Caco-2 (cell line): Measurements from ENCODE around the gene LPCAT1. TPM values are rescaled to one million over a fixed set of nuclear protein-coding genes. Genes with fewer than 3 reads are reported as not detected.
A peak's percentile ranks its signal among the peaks of the same experiment; 100 is the strongest.

Experiments used
- BruUV-seq: library from RNA; stranded (reverse); fragments of 400-500 nt; replicated peaks from 2 replicates; lab custom pipeline; 2021; lab: Mats Ljungman, UMichigan
- CTCF ChIA-PET: fragments of 300-600 bp; sonication (Branson Sonifier 250); formaldehyde crosslinking; loops from one replicate; lab custom pipeline; 2022; ENCODE audit warnings: antibody characterized with exemption; lab: Charles Lee
- POLR2A ChIA-PET: fragments of 300-600 bp; sonication (Branson Sonifier 250); formaldehyde crosslinking; loops from one replicate; lab custom pipeline; 2022; ENCODE audit warnings: antibody characterized with exemption; lab: Charles Lee
- DNase-seq, 2 experiments: peaks; one replicate each; pipeline versions ENCODE4 v3.0.0 to v3.0.0-alpha.2; 2020 to 2022
- H3K27me3 ChIP-seq: replicated peaks from 2 replicates; pipeline ENCODE4 v1.6.0; 2011; ENCODE audit warnings: low read length; ENCODE audit not compliant: control insufficient read depth, insufficient read depth
- H3K36me3 ChIP-seq: 2 replicates; pipeline ENCODE4 v1.5.1; 2011; ENCODE audit warnings: low read length; ENCODE audit not compliant: control insufficient read depth, insufficient read depth
- H3K4me1 ChIP-seq: fragments of 250-450 bp; sonication (Bioruptor Pico); 2 replicates; pipeline ENCODE4 v1.5.1; 2020; ENCODE audit warnings: mild to moderate bottlenecking
- H3K4me3 ChIP-seq: 2 replicates; pipeline ENCODE4 v1.5.1; 2011; ENCODE audit warnings: low read depth, mild to moderate bottlenecking, control low read depth, low read length
- H3K9me3 ChIP-seq: fragments of 250-450 bp; sonication (Bioruptor Pico); 2 replicates; pipeline ENCODE4 v1.5.1; 2020; ENCODE audit warnings: mild to moderate bottlenecking, moderate library complexity
- H3K27ac Mint-ChIP-seq: one replicate; pipeline ENCODE4 v1.8.0; 2022; ENCODE audit warnings: mixed read lengths; ENCODE audit not compliant: unreplicated experiment
- H3K27me3 Mint-ChIP-seq: one replicate; pipeline ENCODE4 v1.8.0; 2022; ENCODE audit warnings: mixed read lengths; ENCODE audit not compliant: insufficient read depth, unreplicated experiment
- H3K36me3 Mint-ChIP-seq: one replicate; pipeline ENCODE4 v1.8.0; 2022; ENCODE audit warnings: mild to moderate bottlenecking, mixed read lengths; ENCODE audit not compliant: insufficient read depth, unreplicated experiment
- H3K4me1 Mint-ChIP-seq: one replicate; pipeline ENCODE4 v1.8.0; 2022; ENCODE audit warnings: low read depth, mixed read lengths; ENCODE audit not compliant: unreplicated experiment
- H3K4me3 Mint-ChIP-seq: one replicate; pipeline ENCODE4 v1.8.0; 2022; ENCODE audit warnings: mild to moderate bottlenecking, moderate library complexity, mixed read lengths; ENCODE audit not compliant: unreplicated experiment
- H3K9me3 Mint-ChIP-seq: one replicate; pipeline ENCODE4 v1.8.0; 2022; ENCODE audit warnings: mixed read lengths; ENCODE audit not compliant: unreplicated experiment
- CTCF ChIP-seq, 2 experiments: fragments of 200-600 bp in 1 of 2; IDR thresholded peaks; 1 replicate in 1 of 2; 2 replicates in 1 of 2; pipeline versions ENCODE4 v1.5.1 to v1.8.0; 2011 to 2022; ENCODE audit warnings: antibody characterized with exemption in 1 of 2, control low read depth in 1 of 2, inconsistent platforms in 1 of 2, low read depth in 1 of 2, low read length in 1 of 2, mild to moderate bottlenecking in 1 of 2, moderate library complexity in 1 of 2; ENCODE audit not compliant: insufficient read depth in 1 of 2, severe bottlenecking in 1 of 2, unreplicated experiment in 1 of 2
- intact Hi-C: fragments of 100-400 bp; cut with micrococcal nuclease; formaldehyde crosslinking; loops from one replicate; pipeline ENCODE4 v1.10.0; 2022; ENCODE audit not compliant: unreplicated experiment
- total RNA-seq: library from RNA; stranded (reverse); gene quantifications from 2 replicates; pipeline ENCODE4 v1.2.3, GENCODE V29; 2022

The LPCAT1 gene
- total RNA-seq, 1 experiment from 2014 or later: 52.8 TPM

- POLR2A ChIA-PET: no interaction called here
- intact Hi-C loops: loop anchor here (1.0 kb wide), 1 partner anchor 8 kb away; no protein-coding TSS in a partner anchor
- CTCF ChIA-PET: interaction anchor here (0.6 kb wide), 1 partner anchor 352 kb away, joined by 3 read pairs; no protein-coding TSS in a partner anchor
Observed at GRCh38 chr5:1522601-1523479, 920 bp downstream of the LPCAT1 start.

GRCh38 chr5:1521671-1522600 is 1.8 kb downstream of the LPCAT1 start:
- Histone ChIP-seq H3K27me3 (no peaks in the 10 kb centered on the region), H3K36me3 (peaks cover 3% of the 10 kb centered on the region; the same call in 1 of the 2 replicates), H3K9me3 (no peaks in the 10 kb centered on the region), H3K4me3 (peak overlapping the region; percentile 80), H3K4me1 (peaks cover 10% of the 10 kb centered on the region)
- ChIA-PET CTCF (interaction anchor here (0.6 kb wide), 1 partner anchor 351 kb away, joined by 3 read pairs; no protein-coding TSS in a partner anchor), POLR2A (no interaction called here)
- Mint-ChIP-seq H3K4me1 (peaks cover 7% of the 10 kb centered on the region), H3K9me3 (no peaks in the 10 kb centered on the region), H3K27me3 (no peaks in the 10 kb centered on the region), H3K36me3 (peaks cover 46% of the 10 kb centered on the region), H3K27ac (no peak overlapping the region), H3K4me3 (peak overlapping the region; percentile 76)
- no peak for DNase-seq
- BruUV-seq: no TSS peak
- intact Hi-C loops: no loop called here
- no peak for TF ChIP-seq CTCF (IDR thresholded peaks at IDR 0.05; ENCODE audit: insufficient read depth in 1 of 2, low read depth in 1 of 2, low read length in 1 of 2, severe bottlenecking in 1 of 2, unreplicated experiment in 1 of 2)

More at GRCh38 chr5:1522601-1523479, 920 bp downstream of the LPCAT1 start:
- no peaks in the 10 kb centered on the region for H3K9me3 Mint-ChIP-seq
- Histone ChIP-seq H3K36me3 (peaks cover 3% of the 10 kb centered on the region; the same call in 1 of the 2 replicates), H3K4me3 (peak overlapping the region; percentile 80), H3K27me3 (no peaks in the 10 kb centered on the region), H3K9me3 (no peaks in the 10 kb centered on the region), H3K4me1 (peaks cover 5% of the 10 kb centered on the region)
- no peaks in the 10 kb centered on the region for H3K27me3 Mint-ChIP-seq
- TSS peak; percentile 43 for BruUV-seq
- H3K27ac Mint-ChIP-seq: no peak overlapping the region
- DNase-seq: peak; percentile 29 to 33
- H3K4me1 Mint-ChIP-seq: peaks cover 7% of the 10 kb centered on the region
- H3K4me3 Mint-ChIP-seq: peak overlapping the region; percentile 76
- TF ChIP-seq CTCF (IDR thresholded peaks at IDR 0.05; ENCODE audit: insufficient read depth in 1 of 2, low read depth in 1 of 2, low read length in 1 of 2, severe bottlenecking in 1 of 2, unreplicated experiment in 1 of 2): no peak
- peaks cover 37% of the 10 kb centered on the region for H3K36me3 Mint-ChIP-seq
